LNCaP clone FGC (cell line): ENCODE data around the gene GIMAP2.

ENCODE experiments used
- DNase-seq: peaks from one replicate; pipeline ENCODE4 v3.0.0-alpha.2; 2011; ENCODE audit warnings: low read depth
- H3K4me3 ChIP-seq: 2 replicates; pipeline ENCODE4 v1.5.1; 2011; ENCODE audit warnings: mild to moderate bottlenecking, low read depth, low read length, control low read depth
- TF ChIP-seq, protein P1 (sequence below): IDR thresholded peaks from 2 replicates; pipeline ENCODE4 v1.5.1; 2012; ENCODE audit warnings: mild to moderate bottlenecking; ENCODE audit not compliant: control insufficient read depth, insufficient read depth; ENCODE audit errors: extremely low read depth

GIMAP2 gene

DNA sequence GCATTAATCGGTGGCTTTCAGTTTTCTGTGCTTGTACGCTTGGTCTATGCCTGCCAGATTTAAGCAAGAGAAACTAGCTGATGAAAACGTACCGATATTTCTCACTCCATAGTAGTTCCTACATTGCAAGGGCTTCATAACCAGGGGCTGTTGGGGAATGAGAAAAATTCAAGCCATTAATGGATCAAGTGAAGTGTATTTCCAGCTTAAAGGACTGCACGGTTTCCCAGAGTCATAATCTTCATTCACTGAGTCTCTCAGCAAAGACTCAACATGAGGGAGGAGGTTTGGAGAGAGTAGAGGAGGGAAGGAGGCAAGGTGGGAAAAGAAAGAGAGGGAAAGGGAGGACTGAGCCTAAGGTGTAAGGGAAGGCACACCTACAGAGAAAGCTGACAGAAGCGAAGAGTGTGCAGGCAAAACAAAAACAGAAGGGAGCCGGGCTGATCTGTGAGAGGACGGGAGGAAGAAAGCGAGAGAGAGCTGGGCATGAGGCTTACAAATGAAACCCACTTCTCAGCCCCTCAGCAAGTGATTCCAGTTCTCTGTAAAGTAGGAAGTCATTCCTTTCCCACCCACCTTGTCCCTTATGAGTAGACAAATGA, 625 bp downstream of the GIMAP2 start:
- H3K4me3 ChIP-seq, result peak overlapping the region; percentile 43
- DNase-seq, result no peak
- TF ChIP-seq, protein P1, sequence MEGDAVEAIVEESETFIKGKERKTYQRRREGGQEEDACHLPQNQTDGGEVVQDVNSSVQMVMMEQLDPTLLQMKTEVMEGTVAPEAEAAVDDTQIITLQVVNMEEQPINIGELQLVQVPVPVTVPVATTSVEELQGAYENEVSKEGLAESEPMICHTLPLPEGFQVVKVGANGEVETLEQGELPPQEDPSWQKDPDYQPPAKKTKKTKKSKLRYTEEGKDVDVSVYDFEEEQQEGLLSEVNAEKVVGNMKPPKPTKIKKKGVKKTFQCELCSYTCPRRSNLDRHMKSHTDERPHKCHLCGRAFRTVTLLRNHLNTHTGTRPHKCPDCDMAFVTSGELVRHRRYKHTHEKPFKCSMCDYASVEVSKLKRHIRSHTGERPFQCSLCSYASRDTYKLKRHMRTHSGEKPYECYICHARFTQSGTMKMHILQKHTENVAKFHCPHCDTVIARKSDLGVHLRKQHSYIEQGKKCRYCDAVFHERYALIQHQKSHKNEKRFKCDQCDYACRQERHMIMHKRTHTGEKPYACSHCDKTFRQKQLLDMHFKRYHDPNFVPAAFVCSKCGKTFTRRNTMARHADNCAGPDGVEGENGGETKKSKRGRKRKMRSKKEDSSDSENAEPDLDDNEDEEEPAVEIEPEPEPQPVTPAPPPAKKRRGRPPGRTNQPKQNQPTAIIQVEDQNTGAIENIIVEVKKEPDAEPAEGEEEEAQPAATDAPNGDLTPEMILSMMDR, result no peak

- TF ChIP-seq, protein P1, result no peak
- no peak overlapping the region for H3K4me3 ChIP-seq
- no peak for DNase-seq
Observed at GRCh38 chr7:150688630-150689029, 3.1 kb downstream of the GIMAP2 start.

GRCh38 chr7:150695654-150696053, 10.1 kb downstream of the GIMAP2 start:
- no peak overlapping the region for H3K4me3 ChIP-seq
- DNase-seq, result no peak
- TF ChIP-seq, protein P1, result no peak

- TF ChIP-seq, protein P1, result no peak
- no peak overlapping the region for H3K4me3 ChIP-seq
- no peak for DNase-seq
Observed at GRCh38 chr7:150703209-150703608, 17.7 kb downstream of the GIMAP2 start.

GRCh38 chr7:150715293-150715692, 29.8 kb downstream of the GIMAP2 start:
- TF ChIP-seq, protein P1, result no peak
- no peak for DNase-seq

DNA sequence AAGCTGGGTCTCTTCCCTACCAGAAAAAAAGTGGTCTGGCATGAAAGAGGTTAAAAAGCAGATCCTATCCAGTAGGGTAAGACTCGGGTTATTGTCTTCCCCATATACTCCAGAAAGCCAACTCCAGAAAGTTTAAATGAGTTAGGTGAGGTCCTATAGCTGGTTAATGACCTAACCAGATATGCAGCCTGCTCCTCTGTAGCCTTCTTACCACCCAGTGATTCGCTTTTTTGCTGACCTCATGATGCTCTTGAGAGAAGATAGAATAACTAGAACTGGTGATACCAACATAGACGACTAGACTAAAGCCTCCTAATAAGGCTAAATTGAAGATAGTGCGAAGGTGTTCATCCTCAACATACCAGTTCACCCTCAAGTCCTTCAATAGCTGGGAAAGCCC, 30.2 kb downstream of the GIMAP2 start:
- H3K4me3 ChIP-seq, result no peak overlapping the region
- TF ChIP-seq, protein P1, result no peak

More at GRCh38 chr7:150715293-150715692, 29.8 kb downstream of the GIMAP2 start:
- no peak overlapping the region for H3K4me3 ChIP-seq

GRCh38 chr7:150716368-150716767, 30.9 kb downstream of the GIMAP2 start, which contains the start of gene GIMAP1:
GIMAP1 (plus strand) TSS chr7:150716613; CDS start chr7:150719048, 2,435 bp downstream.
- H3K4me3 ChIP-seq, result no peak within 1 kb of the TSS
- TF ChIP-seq, protein P1, result no peak
- DNase-seq, result no peak

More for the DNA sequence above, 30.2 kb downstream of the GIMAP2 start:
- DNase-seq, result no peak
